GM12878 (cell line): Measurements from ENCODE around the gene MYBBP1A. TPM values are rescaled to one million over a fixed set of nuclear protein-coding genes. Genes with fewer than 3 reads are reported as not detected.

Source experiments
- ATAC-seq: fragments of 200-7000 bp; cut with Tn5 transposase; 3 replicates; pipeline ENCODE4 v1.9.1; 2020; ENCODE audit warnings: mild to moderate bottlenecking, moderate library complexity
- BruUV-seq: library from RNA; stranded (reverse); fragments of 400-500 nt; replicated peaks from 2 replicates; lab custom pipeline; 2021; lab: Mats Ljungman, UMichigan
- CTCF ChIA-PET: fragments of 300-600 bp; sonication (Branson Sonifier 250); formaldehyde crosslinking; extraction: SDS; loops from one replicate; lab custom pipeline; 2021; ENCODE audit warnings: inconsistent platforms; lab: Yijun Ruan, JAX
- POLR2A ChIA-PET: fragments of 350-600 bp; formaldehyde crosslinking; extraction: SDS; loops from one replicate; lab custom pipeline; 2021; ENCODE audit warnings: inconsistent platforms; lab: Charles Lee
- RAD21 ChIA-PET: fragments of 300-600 bp; sonication (Branson Sonifier 250); formaldehyde crosslinking; loops from one replicate; lab custom pipeline; 2023; ENCODE audit warnings: antibody characterized with exemption; ENCODE audit not compliant: unreplicated experiment; lab: Charles Lee
- SMC1A ChIA-PET: fragments of 300-600 bp; sonication (Branson Sonifier 250); formaldehyde crosslinking; loops from one replicate; lab custom pipeline; 2023; ENCODE audit not compliant: unreplicated experiment, uncharacterized antibody; lab: Charles Lee
- DNase-seq: peaks from one replicate; pipeline ENCODE4 v3.0.0-alpha.2; 2011; ENCODE audit warnings: low read depth, low spot score
- FAIRE-seq: peaks from 3 replicates; lab custom pipeline; 2011; peaks lifted over from hg19 to GRCh38; lab: Jason Lieb, UNC
- H2AFZ ChIP-seq: 2 replicates; pipeline ENCODE4 v1.6.0; 2011; ENCODE audit warnings: low read depth, low read length, control low read depth; ENCODE audit not compliant: control insufficient read depth
- H3K27ac ChIP-seq: 2 replicates; pipeline ENCODE4 v1.5.1; 2011; ENCODE audit warnings: control low read depth; ENCODE audit not compliant: control insufficient read depth, insufficient read depth
- H3K27me3 ChIP-seq, 2 experiments: replicated peaks in 1 of 2; 2 replicates each; pipeline versions ENCODE4 v1.6.0 to v1.6.1; 2011; ENCODE audit warnings: low read length in 1 of 2; ENCODE audit not compliant: control insufficient read depth in 2 of 2, insufficient read depth in 2 of 2
- H3K36me3 ChIP-seq, 2 experiments: 2 replicates each; pipeline ENCODE4 v1.5.1; 2011; ENCODE audit warnings: low read length in 1 of 2; ENCODE audit not compliant: control insufficient read depth in 2 of 2, insufficient read depth in 2 of 2
- H3K4me1 ChIP-seq: 2 replicates; pipeline ENCODE4 v1.6.1; 2011; ENCODE audit warnings: mild to moderate bottlenecking, low read length, moderate library complexity, mixed read lengths; ENCODE audit not compliant: control insufficient read depth, insufficient read depth
- H3K4me2 ChIP-seq: 2 replicates; pipeline ENCODE4 v1.6.0; 2011; ENCODE audit warnings: control low read depth; ENCODE audit not compliant: control insufficient read depth, insufficient read depth
- H3K4me3 ChIP-seq: fragments of 200-600 bp; sonication (generic); 2 replicates; pipeline ENCODE4 v1.5.1; 2016
- H3K79me2 ChIP-seq: 2 replicates; pipeline ENCODE4 v1.6.0; 2011; ENCODE audit warnings: low read length; ENCODE audit not compliant: control insufficient read depth, insufficient read depth
- H3K9ac ChIP-seq: 2 replicates; pipeline ENCODE4 v1.8.0; 2011; ENCODE audit warnings: low read length, control low read depth, mixed read lengths; ENCODE audit not compliant: control insufficient read depth, insufficient read depth
- H3K9me3 ChIP-seq: replicated peaks from 3 replicates; pipeline ENCODE4 v1.5.1; 2011; ENCODE audit warnings: mild to moderate bottlenecking, low read length; ENCODE audit not compliant: control insufficient read depth, insufficient read depth
- H4K20me1 ChIP-seq: 2 replicates; pipeline ENCODE4 v1.6.0; 2011; ENCODE audit not compliant: control insufficient read depth, insufficient read depth
- CBX3 ChIP-seq: fragments of 200-600 bp; sonication (generic); IDR thresholded peaks from 2 replicates; pipeline ENCODE4 v1.6.1; 2016; ENCODE audit warnings: low read depth, borderline replicate concordance
- RELA ChIP-seq: fragments of 450-650 bp; IDR thresholded peaks from 2 replicates; pipeline ENCODE4 v1.8.0; 2014; ENCODE audit warnings: borderline replicate concordance; ENCODE audit not compliant: partially characterized antibody
- RFX5 ChIP-seq: IDR thresholded peaks from 2 replicates; pipeline ENCODE4 v1.6.1; 2011; ENCODE audit warnings: low read depth, low read length, improper control_type of control experiment
- SIN3A ChIP-seq: IDR thresholded peaks from 2 replicates; pipeline ENCODE4 v1.6.1; 2012; ENCODE audit warnings: low read depth, low read length, improper control_type of control experiment
- TCF7 ChIP-seq: IDR thresholded peaks from 2 replicates; pipeline ENCODE4 v1.6.1; 2014; ENCODE audit warnings: antibody characterized with exemption, borderline replicate concordance
- ZNF217 ChIP-seq: fragments of 450-650 bp; IDR thresholded peaks from 2 replicates; pipeline ENCODE4 v1.6.1; 2017; ENCODE audit warnings: antibody characterized with exemption, mild to moderate bottlenecking
- ZNF274 ChIP-seq: IDR thresholded peaks from one replicate; pipeline ENCODE4 v1.8.0; 2011; ENCODE audit not compliant: insufficient read length, insufficient read depth
- WGBS: methylation state at CpG from one replicate; pipeline ENCODE4 v1.1.6; 2016; ENCODE audit warnings: low lambda C conversion rate; ENCODE audit not compliant: insufficient replicate concordance, insufficient coverage; ENCODE audit errors: missing lambda C conversion rate; 5-methylcytosine and 5-hydroxymethylcytosine counted together
- in situ Hi-C: fragments of 300-500 bp; cut with MboI; formaldehyde crosslinking; loops from 9 replicates; pipeline ENCODE4 v1.14.3; 2018; ENCODE audit warnings: mixed read lengths
- intact Hi-C: fragments of 100-400 bp; cut with micrococcal nuclease; formaldehyde crosslinking; loops from one replicate; pipeline ENCODE4 v1.14.2; 2022; ENCODE audit not compliant: unreplicated experiment
- polyA plus RNA-seq, 11 experiments: library from polyadenylated mRNA; depleted of rRNA in 4 of 11; unstranded in 6 of 11; stranded (reverse) in 5 of 11; fragments of >200 nt; fragmentation: Nextera tagmentation in 4 of 11; fragmentation: Illumina TruSeq in 1 of 11; extraction: Ambion mirVana in 4 of 11; extraction: Trizol in 1 of 11; gene quantifications; 1 replicate in 1 of 11; 2 replicates in 10 of 11; pipeline versions ENCODE4 v1.2.1 to v1.2.3, GENCODE V29; 2011 to 2016; ENCODE audit warnings: inconsistent platforms in 2 of 11, missing spikeins in 2 of 11, low read depth in 1 of 11
- total RNA-seq, 4 experiments: library from RNA; depleted of rRNA in 3 of 4; stranded (reverse); fragments of >200 nt in 3 of 4; fragmentation: Illumina TruSeq in 1 of 4; extraction: Trizol in 1 of 4; gene quantifications; 2 replicates each; pipeline versions ENCODE4 v1.2.1 to v1.2.3, GENCODE V29; 2013 to 2021
- TF ChIP-seq, protein P1 (sequence below): IDR thresholded peaks from 2 replicates; pipeline ENCODE4 v1.6.1; 2012; ENCODE audit warnings: improper control_type of control experiment, low read depth, low read length; ENCODE audit not compliant: insufficient replicate concordance
- TF ChIP-seq, protein P2 (sequence below): IDR thresholded peaks from 2 replicates; pipeline ENCODE4 v1.6.1; 2011; ENCODE audit warnings: borderline replicate concordance, low read depth, mild to moderate bottlenecking, moderate library complexity, low read length; ENCODE audit not compliant: insufficient read depth, poor library complexity, severe bottlenecking

MYBBP1A gene
- total and polyA plus RNA-seq, 10 of the 15 experiments (the other 5 are each of a cell fraction or from before 2014, with no cell fraction given): 2.5 to 121 (median 71.6) TPM

DNA sequence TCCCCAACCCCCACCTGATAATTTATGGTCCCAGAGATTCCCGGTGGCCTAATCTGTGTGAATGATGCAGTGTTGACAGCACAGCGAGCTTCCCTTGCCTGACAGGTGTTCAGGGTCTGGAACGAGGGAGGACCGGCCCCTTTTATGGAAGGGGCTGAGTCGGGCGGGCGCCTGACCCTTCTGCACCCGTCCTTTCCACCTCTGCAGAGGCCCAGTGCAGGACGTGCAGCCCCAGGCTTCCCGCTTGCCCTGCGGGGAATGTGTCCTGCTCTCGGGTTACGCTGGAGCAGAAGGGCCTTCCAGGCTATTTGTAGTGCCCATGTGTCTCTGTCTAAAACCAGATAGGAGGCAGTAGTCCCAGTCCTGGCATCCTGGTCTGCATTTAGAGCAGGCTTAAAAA, 45.4 kb upstream of the MYBBP1A start (continued):
- TF ChIP-seq, protein P1, sequence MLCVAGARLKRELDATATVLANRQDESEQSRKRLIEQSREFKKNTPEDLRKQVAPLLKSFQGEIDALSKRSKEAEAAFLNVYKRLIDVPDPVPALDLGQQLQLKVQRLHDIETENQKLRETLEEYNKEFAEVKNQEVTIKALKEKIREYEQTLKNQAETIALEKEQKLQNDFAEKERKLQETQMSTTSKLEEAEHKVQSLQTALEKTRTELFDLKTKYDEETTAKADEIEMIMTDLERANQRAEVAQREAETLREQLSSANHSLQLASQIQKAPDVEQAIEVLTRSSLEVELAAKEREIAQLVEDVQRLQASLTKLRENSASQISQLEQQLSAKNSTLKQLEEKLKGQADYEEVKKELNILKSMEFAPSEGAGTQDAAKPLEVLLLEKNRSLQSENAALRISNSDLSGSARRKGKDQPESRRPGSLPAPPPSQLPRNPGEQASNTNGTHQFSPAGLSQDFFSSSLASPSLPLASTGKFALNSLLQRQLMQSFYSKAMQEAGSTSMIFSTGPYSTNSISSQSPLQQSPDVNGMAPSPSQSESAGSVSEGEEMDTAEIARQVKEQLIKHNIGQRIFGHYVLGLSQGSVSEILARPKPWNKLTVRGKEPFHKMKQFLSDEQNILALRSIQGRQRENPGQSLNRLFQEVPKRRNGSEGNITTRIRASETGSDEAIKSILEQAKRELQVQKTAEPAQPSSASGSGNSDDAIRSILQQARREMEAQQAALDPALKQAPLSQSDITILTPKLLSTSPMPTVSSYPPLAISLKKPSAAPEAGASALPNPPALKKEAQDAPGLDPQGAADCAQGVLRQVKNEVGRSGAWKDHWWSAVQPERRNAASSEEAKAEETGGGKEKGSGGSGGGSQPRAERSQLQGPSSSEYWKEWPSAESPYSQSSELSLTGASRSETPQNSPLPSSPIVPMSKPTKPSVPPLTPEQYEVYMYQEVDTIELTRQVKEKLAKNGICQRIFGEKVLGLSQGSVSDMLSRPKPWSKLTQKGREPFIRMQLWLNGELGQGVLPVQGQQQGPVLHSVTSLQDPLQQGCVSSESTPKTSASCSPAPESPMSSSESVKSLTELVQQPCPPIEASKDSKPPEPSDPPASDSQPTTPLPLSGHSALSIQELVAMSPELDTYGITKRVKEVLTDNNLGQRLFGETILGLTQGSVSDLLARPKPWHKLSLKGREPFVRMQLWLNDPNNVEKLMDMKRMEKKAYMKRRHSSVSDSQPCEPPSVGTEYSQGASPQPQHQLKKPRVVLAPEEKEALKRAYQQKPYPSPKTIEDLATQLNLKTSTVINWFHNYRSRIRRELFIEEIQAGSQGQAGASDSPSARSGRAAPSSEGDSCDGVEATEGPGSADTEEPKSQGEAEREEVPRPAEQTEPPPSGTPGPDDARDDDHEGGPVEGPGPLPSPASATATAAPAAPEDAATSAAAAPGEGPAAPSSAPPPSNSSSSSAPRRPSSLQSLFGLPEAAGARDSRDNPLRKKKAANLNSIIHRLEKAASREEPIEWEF: no peak
- TF ChIP-seq ZNF274 (no peak), RELA (no peak), SIN3A (no peak)

DNA sequence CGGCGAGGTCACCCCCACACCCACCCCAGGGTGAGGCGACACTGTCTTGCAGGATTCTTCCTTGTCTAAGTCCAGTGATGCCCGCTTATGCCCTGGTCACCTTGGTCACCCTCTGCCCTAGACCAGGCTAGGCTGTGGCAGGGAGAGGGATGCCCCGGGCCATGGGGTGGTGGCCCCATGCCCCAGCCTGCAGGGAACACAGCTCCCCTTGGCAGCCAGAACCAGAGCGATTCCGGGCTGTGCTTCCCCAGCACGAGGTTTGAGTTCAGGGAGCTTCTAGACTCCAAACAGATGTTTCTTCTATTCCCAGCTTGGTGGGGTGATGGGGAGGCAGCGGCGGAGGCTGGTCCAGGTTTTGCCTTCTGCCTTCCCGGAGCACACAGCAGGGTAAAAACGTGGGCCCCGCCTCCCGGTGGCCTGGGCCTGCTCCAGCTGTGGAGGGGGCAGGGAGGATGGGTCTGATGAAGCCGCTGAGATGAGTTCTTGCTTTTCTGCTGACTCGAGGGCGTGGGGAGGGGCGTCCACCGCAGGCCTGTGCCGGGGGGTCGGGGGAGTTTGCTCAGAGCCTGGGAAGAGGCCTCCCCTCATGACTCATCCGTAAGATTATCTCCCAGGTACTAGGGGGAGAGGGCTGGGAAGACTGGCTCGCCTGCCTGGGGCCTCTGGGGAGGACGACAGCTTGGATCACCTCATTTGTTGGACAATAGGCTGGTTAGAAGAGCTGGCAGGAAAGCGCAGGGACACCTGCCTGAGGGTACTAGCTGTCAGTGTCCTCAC, 44.5 kb upstream of the MYBBP1A start:
- FAIRE-seq: no peak
- H3K9ac ChIP-seq: no peak overlapping the region
- H3K27ac ChIP-seq: no peak overlapping the region
- no peaks in the 10 kb centered on the region for H3K36me3 ChIP-seq
- ATAC-seq: no peak
- intact Hi-C loops (no loop called here), in situ Hi-C loops (no loop called here)
- no peak overlapping the region for H2AFZ ChIP-seq
- SMC1A ChIA-PET: no interaction called here
- WGBS: 37% methylated on average over 25 of the region's 25 CpGs
- RAD21 ChIA-PET: no interaction called here
- POLR2A ChIA-PET: no interaction called here
- H3K27me3 ChIP-seq: no peaks in the 10 kb centered on the region; a peak in 3 of 4 replicates
- H3K79me2 ChIP-seq: no peaks in the 10 kb centered on the region
- TF ChIP-seq RFX5: no peak
- no peak for TF ChIP-seq TCF7
- TF ChIP-seq, protein P2, sequence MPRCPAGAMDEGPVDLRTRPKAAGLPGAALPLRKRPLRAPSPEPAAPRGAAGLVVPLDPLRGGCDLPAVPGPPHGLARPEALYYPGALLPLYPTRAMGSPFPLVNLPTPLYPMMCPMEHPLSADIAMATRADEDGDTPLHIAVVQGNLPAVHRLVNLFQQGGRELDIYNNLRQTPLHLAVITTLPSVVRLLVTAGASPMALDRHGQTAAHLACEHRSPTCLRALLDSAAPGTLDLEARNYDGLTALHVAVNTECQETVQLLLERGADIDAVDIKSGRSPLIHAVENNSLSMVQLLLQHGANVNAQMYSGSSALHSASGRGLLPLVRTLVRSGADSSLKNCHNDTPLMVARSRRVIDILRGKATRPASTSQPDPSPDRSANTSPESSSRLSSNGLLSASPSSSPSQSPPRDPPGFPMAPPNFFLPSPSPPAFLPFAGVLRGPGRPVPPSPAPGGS: no peak
- TF ChIP-seq ZNF217: no peak
- no peak for TF ChIP-seq CBX3
- no peaks in the 10 kb centered on the region for H4K20me1 ChIP-seq
- DNase-seq: no peak
- H3K4me3 ChIP-seq: no peak overlapping the region
- no TSS peak for BruUV-seq
- H3K4me2 ChIP-seq: no peak overlapping the region
- H3K4me1 ChIP-seq: no peaks in the 10 kb centered on the region
- CTCF ChIA-PET: interaction anchor here (0.7 to 3.2 kb wide), 4 partner anchors 27 to 69 kb away, joined by 3 to 10 read pairs (median 3); no protein-coding TSS in a partner anchor
- H3K9me3 ChIP-seq: no peaks in the 10 kb centered on the region
